Limb (tissue), 2 donors: ENCODE measurements around the gene TK2.

ENCODE experiments used
- DNase-seq, 2 donors: peaks; one replicate each; pipeline ENCODE4 v3.0.0-alpha.2; 2016; ENCODE audit errors: extremely low spot score in 2 of 2

Gene TK2

GRCh38 chr16:66484453-66485213, 65.3 kb downstream of the TK2 start:
- DNase-seq, result no peak

DNA sequence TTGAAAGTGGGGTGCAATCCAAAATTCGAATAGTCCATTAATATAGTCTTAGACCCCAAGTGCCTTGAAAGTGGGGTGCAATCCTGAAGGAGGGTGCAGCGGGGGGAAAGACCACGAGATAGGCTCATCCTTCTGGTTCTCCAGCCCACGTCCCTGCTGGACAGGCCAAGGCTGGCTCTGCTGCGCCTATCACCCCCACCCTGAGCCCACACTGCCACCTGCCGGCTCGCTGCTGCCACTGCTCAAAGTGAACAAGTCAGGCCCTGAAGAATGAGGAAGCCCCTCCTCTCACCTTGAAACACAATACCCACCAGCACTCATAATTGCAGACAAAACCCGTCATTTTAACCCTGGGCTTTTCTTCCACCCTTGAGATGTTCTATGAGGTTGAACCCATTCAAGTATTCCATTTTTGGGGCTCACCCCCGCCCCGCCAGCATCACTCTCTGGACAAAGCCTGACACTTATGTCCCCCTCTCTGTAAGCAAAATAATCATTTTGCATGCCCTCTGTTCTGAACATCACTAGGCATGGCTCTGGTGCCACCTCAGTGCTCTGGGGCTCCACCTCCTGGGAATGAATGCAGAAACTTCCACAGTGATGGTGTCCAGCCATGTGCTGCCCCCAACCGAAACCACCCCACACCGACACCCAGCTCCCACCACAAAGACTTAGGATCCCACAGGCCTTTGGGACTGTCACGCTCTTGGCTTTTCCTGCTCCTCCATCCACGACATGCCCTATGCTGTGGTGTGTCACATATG, 66.1 kb downstream of the TK2 start:
- peak; percentile 72 to 86 for DNase-seq

- no peak for DNase-seq
These were observed 68.0 kb downstream of the TK2 start for GRCh38 chr16:66481943-66482390.

- DNase-seq, result no peak
These were observed 68.6 kb downstream of the TK2 start for GRCh38 chr16:66481081-66481942.

GRCh38 chr16:66480265-66481080, 69.4 kb downstream of the TK2 start:
- no peak for DNase-seq

DNA sequence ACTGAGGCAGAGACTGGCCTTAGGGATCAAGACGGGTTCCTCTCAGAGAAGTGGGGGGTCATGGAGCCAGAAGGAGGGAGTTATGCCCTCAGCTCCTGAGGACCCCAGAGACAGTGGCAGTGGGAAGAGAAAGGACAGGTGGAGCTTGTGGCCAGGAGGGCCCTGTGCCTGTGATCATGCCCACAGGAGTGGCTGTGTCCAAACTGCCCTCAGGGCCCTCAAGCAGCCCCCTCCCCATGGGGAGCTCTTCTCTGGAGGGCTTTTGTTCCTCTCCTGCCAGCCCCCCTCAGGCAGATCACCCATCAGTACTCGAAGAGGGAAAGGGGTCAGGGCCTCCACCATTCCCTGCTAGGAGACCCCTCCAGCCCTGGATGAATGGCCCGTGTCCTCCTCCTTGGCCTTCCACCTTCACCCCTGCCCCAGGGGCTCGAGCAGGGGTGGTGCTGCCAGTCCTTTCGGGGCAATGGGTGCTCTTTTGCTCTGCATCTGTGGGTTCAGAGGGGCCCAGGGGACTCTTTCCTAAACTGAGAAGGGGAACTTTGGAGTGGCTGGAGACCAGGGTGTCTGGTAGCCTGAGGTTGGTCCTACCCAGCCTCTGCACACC, 70.2 kb downstream of the TK2 start:
- no peak for DNase-seq

DNA sequence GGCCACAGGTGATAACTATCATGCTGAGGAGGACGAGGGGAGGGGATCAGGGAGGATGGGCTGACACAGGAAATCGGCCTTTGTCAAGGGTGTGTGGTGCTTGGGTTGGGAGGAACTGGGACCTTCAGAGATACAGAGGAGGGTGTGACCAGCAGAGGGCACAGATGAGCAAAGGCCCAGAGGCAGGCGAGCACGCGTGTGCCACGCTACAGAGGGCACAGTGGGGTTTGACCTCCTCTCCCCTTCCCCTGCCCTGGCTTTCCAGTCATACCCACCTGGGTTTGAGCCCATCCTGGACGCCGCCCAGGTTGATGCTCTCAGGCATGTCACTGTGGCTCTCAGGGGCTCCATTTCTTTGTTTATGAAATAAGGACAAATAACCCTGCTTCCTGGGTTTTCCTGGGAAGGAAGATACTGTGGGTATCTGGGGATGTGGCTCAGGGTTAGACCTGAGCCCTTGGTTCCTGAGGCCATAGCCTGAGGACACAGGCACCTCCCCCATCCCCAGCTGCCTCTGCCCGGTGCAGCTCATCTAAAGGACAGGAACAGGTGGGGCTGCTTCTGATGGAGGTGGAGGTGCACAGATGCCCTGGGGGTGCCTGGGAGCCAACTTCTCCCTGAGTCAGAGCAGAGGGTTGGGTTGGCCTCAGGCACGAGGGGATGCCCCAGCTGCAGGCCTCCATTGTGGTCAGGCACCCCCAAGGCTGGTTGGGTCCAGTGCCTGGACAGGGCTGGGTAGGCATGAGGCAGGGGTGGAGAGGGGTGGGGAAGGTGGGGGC, 71.0 kb downstream of the TK2 start:
- DNase-seq, result no peak

GRCh38 chr16:66477028-66477515, 72.8 kb downstream of the TK2 start:
- no peak for DNase-seq

- DNase-seq, result no peak
These were observed 73.4 kb downstream of the TK2 start for GRCh38 chr16:66476328-66477027.

DNA sequence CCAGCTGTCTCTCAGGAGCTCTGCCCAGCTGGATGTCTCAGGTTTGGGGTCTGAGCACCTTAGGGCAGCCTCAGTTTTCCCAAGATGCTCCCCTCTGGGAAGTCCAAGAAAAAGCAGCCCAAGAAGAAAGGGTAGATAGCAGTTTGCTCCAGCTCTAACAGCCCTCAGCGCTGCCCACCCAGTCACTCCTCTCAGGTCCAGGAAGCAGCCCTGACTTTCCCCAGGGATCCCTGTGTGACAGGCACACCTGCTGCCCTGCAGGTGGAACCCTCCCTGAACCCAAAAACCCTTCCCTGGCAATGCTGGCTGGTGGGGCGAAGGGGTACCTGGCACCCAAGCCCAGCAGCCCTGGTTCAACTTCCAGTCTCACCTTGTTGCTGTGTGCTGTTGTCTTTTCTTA, 74.7 kb downstream of the TK2 start:
- DNase-seq, result no peak

DNA sequence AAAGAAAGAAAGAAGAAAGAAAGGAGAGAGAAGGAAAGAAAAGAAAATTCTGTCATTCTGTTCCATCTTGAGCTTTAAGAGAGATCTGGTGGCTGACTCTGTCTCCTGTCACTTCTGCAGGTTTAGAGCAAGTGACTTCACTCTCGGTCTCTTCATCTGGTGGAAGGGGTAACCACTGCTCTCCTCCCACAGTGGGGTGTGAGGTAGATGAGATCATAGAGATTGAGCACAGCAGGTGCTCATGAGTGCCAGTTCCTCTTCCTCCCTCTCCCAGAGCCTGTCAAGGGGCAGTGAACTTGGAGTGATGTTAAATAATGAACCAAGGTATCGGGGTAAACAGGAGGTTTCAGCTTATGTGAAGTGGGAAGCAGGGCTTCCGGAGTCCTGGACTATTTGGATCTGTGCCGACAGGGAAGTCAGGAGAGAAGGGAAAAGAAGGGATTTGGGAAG, 75.1 kb downstream of the TK2 start:
- no peak for DNase-seq

DNA sequence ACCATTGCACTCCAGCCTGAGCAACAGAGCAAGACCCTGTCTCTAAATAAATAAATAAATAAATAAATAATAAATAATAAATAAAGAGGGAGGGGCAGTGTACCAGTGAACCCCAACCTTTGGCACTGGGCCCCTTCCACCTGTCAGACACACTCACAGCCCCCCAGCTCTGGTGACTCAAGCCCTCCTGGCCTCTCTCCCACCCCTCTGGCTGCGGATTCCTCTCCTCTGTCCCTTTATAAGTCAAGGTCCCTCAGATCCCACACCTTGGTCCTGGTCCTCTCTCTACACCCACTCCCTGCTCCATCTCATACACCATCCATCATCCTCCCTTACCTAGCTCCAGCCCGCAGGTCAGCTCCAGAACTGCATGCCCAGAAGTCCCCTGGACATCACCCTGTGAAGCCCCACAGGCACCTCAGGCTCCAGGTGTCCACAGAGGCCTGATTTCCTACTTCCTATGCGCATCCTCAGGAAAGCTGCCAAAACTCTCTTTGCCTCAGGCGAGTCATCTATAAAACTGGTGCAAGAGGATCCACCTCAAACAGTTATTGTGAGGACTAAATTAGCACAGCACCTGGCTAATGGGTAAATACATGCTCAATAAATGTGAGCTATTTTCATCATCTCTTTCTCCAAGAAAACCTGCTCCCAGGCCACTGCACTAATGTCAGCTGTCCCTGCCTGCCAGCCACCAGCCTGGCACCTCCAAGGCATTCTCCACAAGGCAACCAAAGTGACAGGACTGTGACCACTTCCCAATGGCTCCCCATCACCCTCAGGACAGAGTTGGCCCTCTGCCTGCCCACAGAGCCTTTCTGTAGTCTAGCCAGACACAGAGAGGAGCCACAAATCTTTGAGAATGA, 76.0 kb downstream of the TK2 start:
- no peak for DNase-seq

GRCh38 chr16:66473051-66473571, 76.8 kb downstream of the TK2 start:
- no peak for DNase-seq

DNA sequence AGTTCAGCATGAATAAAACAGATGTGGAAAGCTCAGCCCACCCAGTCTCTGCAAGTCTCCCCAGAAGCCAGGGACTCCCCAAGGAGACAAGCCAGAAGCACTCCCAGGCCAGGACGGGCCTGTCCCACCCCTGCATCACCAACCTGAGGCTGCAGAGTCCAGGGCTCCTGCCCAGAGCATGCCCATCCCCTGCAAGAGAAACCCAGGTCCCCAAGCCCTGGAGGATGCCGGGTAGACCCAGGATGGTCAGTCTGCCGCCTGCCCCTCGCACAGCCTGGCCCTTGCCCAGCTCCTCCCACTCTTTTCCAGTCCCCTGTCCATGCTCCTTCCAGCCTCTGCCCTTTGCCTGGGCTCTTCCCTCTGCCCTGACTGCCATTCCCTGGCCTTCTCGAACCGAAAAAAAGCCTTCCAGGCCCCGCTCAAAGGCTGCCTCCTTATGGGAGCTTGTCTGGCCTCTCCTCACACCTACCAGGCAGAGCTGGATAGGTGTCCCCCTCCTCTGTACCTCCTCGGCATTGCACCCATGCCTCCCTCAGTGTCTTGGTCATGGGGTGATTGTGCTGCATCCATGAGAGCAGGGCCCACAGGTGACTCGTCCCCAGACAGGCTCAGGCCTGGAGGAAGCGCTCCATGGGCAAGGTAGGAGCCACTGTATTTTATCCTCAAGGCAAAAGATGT, 78.1 kb downstream of the TK2 start:
- DNase-seq, result no peak

DNA sequence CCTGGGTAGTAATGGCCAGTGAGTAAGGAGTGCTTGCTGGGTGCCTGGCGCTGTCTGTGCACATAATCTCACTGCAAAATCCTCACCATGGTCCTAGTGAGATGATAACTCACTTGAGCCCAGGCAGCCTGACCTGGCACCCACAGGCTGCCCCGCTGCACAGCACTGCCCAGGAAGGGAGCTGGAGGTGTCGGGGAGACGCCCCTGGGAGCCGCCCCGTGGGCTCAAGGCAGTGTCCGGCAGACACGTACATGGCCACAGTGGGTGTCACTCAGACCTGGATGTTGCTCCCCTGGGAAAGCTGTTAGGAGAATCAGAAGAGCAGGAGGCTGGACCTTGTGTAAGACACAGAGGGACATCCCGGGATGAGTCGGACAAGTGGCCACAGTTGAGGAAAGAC, 78.7 kb downstream of the TK2 start:
- no peak for DNase-seq

DNA sequence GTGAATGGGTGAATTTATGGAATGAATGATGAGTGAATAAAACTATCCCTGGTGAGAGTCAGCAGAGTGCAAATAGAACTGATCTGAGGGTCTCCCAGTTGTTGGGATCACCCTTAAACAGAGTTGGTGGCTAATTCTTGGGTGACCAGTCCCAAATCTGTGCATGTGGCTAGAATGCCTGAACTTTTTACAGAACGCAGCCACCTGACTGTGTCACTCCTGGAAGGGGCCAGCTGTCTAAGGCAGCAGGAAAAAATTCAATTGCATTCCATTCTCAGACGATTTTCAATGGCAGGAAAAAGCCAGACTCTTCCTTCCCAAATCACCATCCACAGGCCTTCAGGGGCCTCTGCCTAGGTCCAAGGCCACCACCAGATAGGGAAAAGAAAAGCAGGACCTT, 79.4 kb downstream of the TK2 start:
- DNase-seq, result peak in 1 of 2 donors; percentile 32

GRCh38 chr16:66469947-66470546, 79.9 kb downstream of the TK2 start:
- no peak for DNase-seq
